Panc1 (cell line): ENCODE measurements around the gene PTPRH. TPM values are rescaled to one million over a fixed set of nuclear protein-coding genes. Genes with fewer than 3 reads are reported as not detected.

Experiments used
- ATAC-seq: fragments of 200-7000 bp; cut with Tn5 transposase; 2 replicates; pipeline ENCODE4 v1.9.1; 2020; ENCODE audit warnings: mild to moderate bottlenecking, moderate library complexity
- BruUV-seq: library from RNA; stranded (reverse); fragments of 400-500 nt; replicated peaks from 2 replicates; lab custom pipeline; 2021; lab: Mats Ljungman, UMichigan
- CTCF ChIA-PET: fragments of 300-600 bp; sonication (Branson Sonifier 250); formaldehyde crosslinking; loops from one replicate; lab custom pipeline; 2022; ENCODE audit warnings: antibody characterized with exemption; lab: Charles Lee
- POLR2A ChIA-PET: fragments of 300-600 bp; sonication (Branson Sonifier 250); formaldehyde crosslinking; loops from one replicate; lab custom pipeline; 2022; ENCODE audit warnings: antibody characterized with exemption; lab: Charles Lee
- DNase-seq: peaks from one replicate; pipeline ENCODE4 v3.0.0-alpha.2; 2010; ENCODE audit warnings: low read depth, low spot score
- H3K27ac ChIP-seq: 2 replicates; pipeline ENCODE4 v1.5.1; 2011; ENCODE audit warnings: mild to moderate bottlenecking, low read length, inconsistent platforms
- H3K27me3 ChIP-seq: fragments of 200-500 bp; sonication (Bioruptor generic); 2 replicates; pipeline ENCODE4 v1.6.0; 2014; ENCODE audit warnings: low read length, inconsistent platforms; ENCODE audit not compliant: control insufficient read depth, insufficient read depth
- H3K36me3 ChIP-seq: fragments of 200-500 bp; sonication (Bioruptor generic); 2 replicates; pipeline ENCODE4 v1.5.1; 2014; ENCODE audit warnings: inconsistent platforms, mild to moderate bottlenecking, low read length, moderate library complexity; ENCODE audit not compliant: control insufficient read depth, insufficient read depth
- H3K4me1 ChIP-seq: 2 replicates; pipeline ENCODE4 v1.5.1; 2011; ENCODE audit warnings: inconsistent platforms, mild to moderate bottlenecking, low read length, moderate library complexity; ENCODE audit not compliant: control insufficient read depth, insufficient read depth
- H3K4me3 ChIP-seq, 2 experiments: 2 replicates each; pipeline ENCODE4 v1.5.1; 2011 to 2012; ENCODE audit warnings: low read depth in 2 of 2, low read length in 2 of 2, mild to moderate bottlenecking in 2 of 2, inconsistent platforms in 1 of 2, moderate library complexity in 1 of 2
- H3K9me3 ChIP-seq: fragments of 200-500 bp; sonication (Bioruptor generic); 2 replicates; pipeline ENCODE4 v1.5.1; 2014; ENCODE audit warnings: low read depth, mild to moderate bottlenecking, inconsistent platforms, low read length, moderate library complexity; ENCODE audit not compliant: control insufficient read depth, insufficient read depth
- POLR2AphosphoS5 ChIP-seq: IDR thresholded peaks from 2 replicates; pipeline ENCODE4 v1.6.1; 2012; ENCODE audit warnings: mild to moderate bottlenecking, low read depth, low read length, moderate library complexity
- SIN3A ChIP-seq: IDR thresholded peaks from 2 replicates; pipeline ENCODE4 v1.6.1; 2012; ENCODE audit warnings: low read depth, mild to moderate bottlenecking, low read length, moderate library complexity, borderline replicate concordance; ENCODE audit not compliant: insufficient read depth
- TCF7L2 ChIP-seq: IDR thresholded peaks from 2 replicates; pipeline ENCODE4 v1.6.1; 2011; ENCODE audit warnings: mild to moderate bottlenecking, low read depth, low read length, inconsistent platforms
- in situ Hi-C: cut with HindIII; loops from 2 replicates; pipeline ENCODE4 v1.10.0; 2016; ENCODE audit warnings: low sequenced_read_pairs, low pct_unique_long_range_greater_than_20kb
- intact Hi-C: fragments of 100-400 bp; cut with micrococcal nuclease; formaldehyde crosslinking; loops from one replicate; pipeline ENCODE4 v1.10.0; 2022; ENCODE audit not compliant: unreplicated experiment
- total RNA-seq: library from RNA; stranded (reverse); gene quantifications from one replicate; pipeline ENCODE4 v1.2.1, GENCODE V29; 2021; ENCODE audit not compliant: unreplicated experiment
- TF ChIP-seq, protein P1 (sequence below): fragments of 450-650 bp; IDR thresholded peaks from 2 replicates; pipeline ENCODE4 v1.5.1; 2017; ENCODE audit warnings: mild to moderate bottlenecking
- TF ChIP-seq, protein P2 (sequence below), 2 experiments: IDR thresholded peaks; 2 replicates each; pipeline ENCODE4 v1.6.1; 2011 to 2012; ENCODE audit warnings: low read depth in 2 of 2, control low read depth in 1 of 2, low read length in 1 of 2, mild to moderate bottlenecking in 1 of 2, moderate library complexity in 1 of 2; ENCODE audit not compliant: insufficient read depth in 1 of 2

Gene PTPRH
- total RNA-seq, 1 experiment from 2014 or later: 42.8 TPM

DNA sequence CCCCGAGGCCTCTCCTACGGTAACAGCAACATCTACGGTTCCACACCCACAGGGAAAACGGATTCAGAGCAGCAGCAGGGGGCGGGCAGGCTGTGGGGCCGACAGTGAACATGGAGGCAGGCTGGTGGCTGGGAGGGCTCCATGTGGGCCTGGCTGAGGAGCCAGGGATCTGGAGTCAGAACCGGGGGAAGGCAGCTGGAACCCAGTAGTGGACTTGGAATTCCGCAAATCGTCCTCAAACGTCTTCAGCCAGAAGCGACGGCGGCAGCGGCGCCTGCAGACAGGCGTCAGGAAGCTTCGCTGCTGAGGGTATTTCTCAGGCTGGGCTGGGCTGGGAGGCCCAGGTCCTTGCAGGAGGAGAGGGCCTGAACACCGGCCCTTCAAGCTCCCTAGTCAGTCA lies 17.5 kb upstream of the PTPRH start:
- ATAC-seq (no peak), DNase-seq (no peak)
- CTCF ChIA-PET: no interaction called here
- Histone ChIP-seq H3K36me3 (peaks cover 10% of the 10 kb centered on the region; the same call in 1 of the 2 replicates), H3K4me3 (no peak overlapping the region), H3K27ac (no peak overlapping the region), H3K9me3 (no peaks in the 10 kb centered on the region), H3K27me3 (no peaks in the 10 kb centered on the region), H3K4me1 (peaks cover 17% of the 10 kb centered on the region; the same call in 1 of the 2 replicates)
- intact Hi-C loops: no loop called here
- BruUV-seq: no TSS peak
- TF ChIP-seq, protein P1, sequence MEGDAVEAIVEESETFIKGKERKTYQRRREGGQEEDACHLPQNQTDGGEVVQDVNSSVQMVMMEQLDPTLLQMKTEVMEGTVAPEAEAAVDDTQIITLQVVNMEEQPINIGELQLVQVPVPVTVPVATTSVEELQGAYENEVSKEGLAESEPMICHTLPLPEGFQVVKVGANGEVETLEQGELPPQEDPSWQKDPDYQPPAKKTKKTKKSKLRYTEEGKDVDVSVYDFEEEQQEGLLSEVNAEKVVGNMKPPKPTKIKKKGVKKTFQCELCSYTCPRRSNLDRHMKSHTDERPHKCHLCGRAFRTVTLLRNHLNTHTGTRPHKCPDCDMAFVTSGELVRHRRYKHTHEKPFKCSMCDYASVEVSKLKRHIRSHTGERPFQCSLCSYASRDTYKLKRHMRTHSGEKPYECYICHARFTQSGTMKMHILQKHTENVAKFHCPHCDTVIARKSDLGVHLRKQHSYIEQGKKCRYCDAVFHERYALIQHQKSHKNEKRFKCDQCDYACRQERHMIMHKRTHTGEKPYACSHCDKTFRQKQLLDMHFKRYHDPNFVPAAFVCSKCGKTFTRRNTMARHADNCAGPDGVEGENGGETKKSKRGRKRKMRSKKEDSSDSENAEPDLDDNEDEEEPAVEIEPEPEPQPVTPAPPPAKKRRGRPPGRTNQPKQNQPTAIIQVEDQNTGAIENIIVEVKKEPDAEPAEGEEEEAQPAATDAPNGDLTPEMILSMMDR: no peak
- TF ChIP-seq POLR2AphosphoS5: no peak
- TF ChIP-seq, protein P2, sequence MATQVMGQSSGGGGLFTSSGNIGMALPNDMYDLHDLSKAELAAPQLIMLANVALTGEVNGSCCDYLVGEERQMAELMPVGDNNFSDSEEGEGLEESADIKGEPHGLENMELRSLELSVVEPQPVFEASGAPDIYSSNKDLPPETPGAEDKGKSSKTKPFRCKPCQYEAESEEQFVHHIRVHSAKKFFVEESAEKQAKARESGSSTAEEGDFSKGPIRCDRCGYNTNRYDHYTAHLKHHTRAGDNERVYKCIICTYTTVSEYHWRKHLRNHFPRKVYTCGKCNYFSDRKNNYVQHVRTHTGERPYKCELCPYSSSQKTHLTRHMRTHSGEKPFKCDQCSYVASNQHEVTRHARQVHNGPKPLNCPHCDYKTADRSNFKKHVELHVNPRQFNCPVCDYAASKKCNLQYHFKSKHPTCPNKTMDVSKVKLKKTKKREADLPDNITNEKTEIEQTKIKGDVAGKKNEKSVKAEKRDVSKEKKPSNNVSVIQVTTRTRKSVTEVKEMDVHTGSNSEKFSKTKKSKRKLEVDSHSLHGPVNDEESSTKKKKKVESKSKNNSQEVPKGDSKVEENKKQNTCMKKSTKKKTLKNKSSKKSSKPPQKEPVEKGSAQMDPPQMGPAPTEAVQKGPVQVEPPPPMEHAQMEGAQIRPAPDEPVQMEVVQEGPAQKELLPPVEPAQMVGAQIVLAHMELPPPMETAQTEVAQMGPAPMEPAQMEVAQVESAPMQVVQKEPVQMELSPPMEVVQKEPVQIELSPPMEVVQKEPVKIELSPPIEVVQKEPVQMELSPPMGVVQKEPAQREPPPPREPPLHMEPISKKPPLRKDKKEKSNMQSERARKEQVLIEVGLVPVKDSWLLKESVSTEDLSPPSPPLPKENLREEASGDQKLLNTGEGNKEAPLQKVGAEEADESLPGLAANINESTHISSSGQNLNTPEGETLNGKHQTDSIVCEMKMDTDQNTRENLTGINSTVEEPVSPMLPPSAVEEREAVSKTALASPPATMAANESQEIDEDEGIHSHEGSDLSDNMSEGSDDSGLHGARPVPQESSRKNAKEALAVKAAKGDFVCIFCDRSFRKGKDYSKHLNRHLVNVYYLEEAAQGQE (IDR thresholded peaks at IDR 0.05; ENCODE audit: insufficient read depth in 1 of 2, low read depth in 2 of 2, low read length in 1 of 2): no peak
- no peak for TF ChIP-seq SIN3A
- no peak for TF ChIP-seq TCF7L2
- POLR2A ChIA-PET: no interaction called here
- in situ Hi-C loops: no loop called here

DNA sequence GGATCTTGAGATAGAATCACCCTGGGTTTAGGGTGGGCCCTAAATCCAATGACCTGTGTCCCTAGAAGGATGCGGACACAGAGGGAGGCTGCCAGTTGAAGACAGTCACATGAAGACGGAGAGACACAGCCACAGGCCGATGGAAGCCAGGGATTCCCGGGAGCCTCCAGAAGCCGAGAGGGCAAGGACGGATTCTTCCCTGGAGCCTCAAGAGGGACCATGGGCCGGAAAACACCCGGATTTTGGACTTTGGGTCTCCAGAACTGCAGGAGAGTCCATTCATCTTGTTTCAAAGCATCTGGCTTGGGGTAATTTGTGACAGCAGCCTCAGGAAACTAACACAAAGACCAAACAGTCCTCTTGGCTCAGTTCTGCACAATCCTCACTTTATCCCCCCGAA lies 17.0 kb upstream of the PTPRH start:
- ATAC-seq: no peak
- CTCF ChIA-PET: no interaction called here

More for the DNA sequence above, 17.0 kb upstream of the PTPRH start:
- Histone ChIP-seq H3K4me3 (no peak overlapping the region), H3K27me3 (no peaks in the 10 kb centered on the region), H3K27ac (no peak overlapping the region), H3K4me1 (peaks cover 17% of the 10 kb centered on the region; the same call in 1 of the 2 replicates), H3K9me3 (no peaks in the 10 kb centered on the region), H3K36me3 (peaks cover 9% of the 10 kb centered on the region; the same call in 1 of the 2 replicates)
- BruUV-seq: no TSS peak
- POLR2A ChIA-PET: no interaction called here
- in situ Hi-C loops (no loop called here), intact Hi-C loops (no loop called here)
- no peak for DNase-seq
- TF ChIP-seq, protein P1: no peak
